Measurements from ENCODE around the gene LHFPL6.

The LHFPL6 gene

GRCh38 chr13:39498471-39499114 lies 104.4 kb downstream of the LHFPL6 start:
- no peaks in the 10 kb centered on the region for H3K36me3 ChIP-seq (ENCODE audit: low read depth)
- ATAC-seq (ENCODE audit: low read depth) (no peak), DNase-seq (ENCODE audit: low spot score) (no peak)
- no peak for TF ChIP-seq CTCF (IDR thresholded peaks at IDR 0.05; ENCODE audit: poor library complexity, severe bottlenecking)
- no peaks in the 10 kb centered on the region for H3K27me3 ChIP-seq (ENCODE audit: insufficient read depth, poor library complexity, severe bottlenecking)
- no peaks in the 10 kb centered on the region for H3K4me1 ChIP-seq (ENCODE audit: insufficient read depth, poor library complexity, severe bottlenecking)
- no peaks in the 10 kb centered on the region for H3K9me3 ChIP-seq (ENCODE audit: severe bottlenecking)
- no peak overlapping the region for H3K27ac ChIP-seq (ENCODE audit: poor library complexity, severe bottlenecking)
- no peak overlapping the region for H3K4me3 ChIP-seq (ENCODE audit: severe bottlenecking)

- no peaks in the 10 kb centered on the region for H3K4me1 ChIP-seq (ENCODE audit: insufficient read depth, poor library complexity, severe bottlenecking)
- no peaks in the 10 kb centered on the region for H3K36me3 ChIP-seq (ENCODE audit: low read depth)
- TF ChIP-seq CTCF (IDR thresholded peaks at IDR 0.05; ENCODE audit: poor library complexity, severe bottlenecking), result no peak
- no peak for ATAC-seq (ENCODE audit: low read depth)
- no peaks in the 10 kb centered on the region for H3K9me3 ChIP-seq (ENCODE audit: severe bottlenecking)
- H3K27ac ChIP-seq (ENCODE audit: poor library complexity, severe bottlenecking), result no peak overlapping the region
- no peak overlapping the region for H3K4me3 ChIP-seq (ENCODE audit: severe bottlenecking)
- no peak for DNase-seq (ENCODE audit: low spot score)
- no peaks in the 10 kb centered on the region for H3K27me3 ChIP-seq (ENCODE audit: insufficient read depth, poor library complexity, severe bottlenecking)
These were observed 106.5 kb downstream of the LHFPL6 start for GRCh38 chr13:39496506-39496905.

- Histone ChIP-seq H3K4me3 (ENCODE audit: severe bottlenecking) (no peak overlapping the region), H3K27me3 (ENCODE audit: insufficient read depth, poor library complexity, severe bottlenecking) (no peaks in the 10 kb centered on the region), H3K4me1 (ENCODE audit: insufficient read depth, poor library complexity, severe bottlenecking) (no peaks in the 10 kb centered on the region), H3K36me3 (ENCODE audit: low read depth) (no peaks in the 10 kb centered on the region), H3K27ac (ENCODE audit: poor library complexity, severe bottlenecking) (no peak overlapping the region), H3K9me3 (ENCODE audit: severe bottlenecking) (no peaks in the 10 kb centered on the region)
- no peak for ATAC-seq (ENCODE audit: low read depth)
- DNase-seq (ENCODE audit: low spot score), result no peak
- TF ChIP-seq CTCF (IDR thresholded peaks at IDR 0.05; ENCODE audit: poor library complexity, severe bottlenecking), result no peak
These were observed 108.4 kb downstream of the LHFPL6 start for GRCh38 chr13:39494633-39495032.

GRCh38 chr13:39494006-39494405 lies 109.0 kb downstream of the LHFPL6 start:
- no peak for TF ChIP-seq CTCF (IDR thresholded peaks at IDR 0.05; ENCODE audit: poor library complexity, severe bottlenecking)
- no peak for ATAC-seq (ENCODE audit: low read depth)
- Histone ChIP-seq H3K27ac (ENCODE audit: poor library complexity, severe bottlenecking) (no peak overlapping the region), H3K4me1 (ENCODE audit: insufficient read depth, poor library complexity, severe bottlenecking) (no peaks in the 10 kb centered on the region), H3K4me3 (ENCODE audit: severe bottlenecking) (no peak overlapping the region), H3K36me3 (ENCODE audit: low read depth) (no peaks in the 10 kb centered on the region), H3K27me3 (ENCODE audit: insufficient read depth, poor library complexity, severe bottlenecking) (no peaks in the 10 kb centered on the region), H3K9me3 (ENCODE audit: severe bottlenecking) (no peaks in the 10 kb centered on the region)
- DNase-seq (ENCODE audit: low spot score), result no peak

- no peak for DNase-seq (ENCODE audit: low spot score)
- Histone ChIP-seq H3K4me1 (ENCODE audit: insufficient read depth, poor library complexity, severe bottlenecking) (peaks cover 3% of the 10 kb centered on the region), H3K27me3 (ENCODE audit: insufficient read depth, poor library complexity, severe bottlenecking) (no peaks in the 10 kb centered on the region), H3K4me3 (ENCODE audit: severe bottlenecking) (no peak overlapping the region), H3K27ac (ENCODE audit: poor library complexity, severe bottlenecking) (no peak overlapping the region), H3K36me3 (ENCODE audit: low read depth) (no peaks in the 10 kb centered on the region), H3K9me3 (ENCODE audit: severe bottlenecking) (no peaks in the 10 kb centered on the region)
- ATAC-seq (ENCODE audit: low read depth), result no peak
- no peak for TF ChIP-seq CTCF (IDR thresholded peaks at IDR 0.05; ENCODE audit: poor library complexity, severe bottlenecking)
These were observed 112.9 kb downstream of the LHFPL6 start for GRCh38 chr13:39490136-39490535.
